Mucosa of descending colon (tissue), 3 donors: ENCODE measurements around the gene CDKAL1. TPM values are rescaled to one million over a fixed set of nuclear protein-coding genes. Genes with fewer than 3 reads are reported as not detected.
"Not testable (repeated sequence)": the region's sequence is repeated elsewhere in the genome, so short reads cannot be mapped to it uniquely, and the experiment has no call there.

Source experiments
- ATAC-seq: fragments of 200-7000 bp; cut with Tn5 transposase; one replicate; pipeline ENCODE4 v1.9.1; 2020; ENCODE audit warnings: mild to moderate bottlenecking, moderate library complexity
- DNase-seq, 3 donors: peaks; one replicate each; pipeline ENCODE4 v3.0.0-alpha.2; 2020
- H3K36me3 ChIP-seq: fragments of 200-600 bp; one replicate; pipeline ENCODE4 v1.8.0; 2021; ENCODE audit warnings: low read depth, mild to moderate bottlenecking
- H3K4me1 ChIP-seq: fragments of 200-600 bp; one replicate; pipeline ENCODE4 v1.8.0; 2021; ENCODE audit warnings: low read depth, mild to moderate bottlenecking
- H3K4me3 ChIP-seq: fragments of 200-600 bp; one replicate; pipeline ENCODE4 v1.8.0; 2021; ENCODE audit warnings: mild to moderate bottlenecking
- H3K9me3 ChIP-seq: fragments of 200-600 bp; one replicate; pipeline ENCODE4 v1.8.0; 2021; ENCODE audit warnings: mild to moderate bottlenecking
- intact Hi-C, 2 donors: fragments of 100-400 bp; cut with DNase I in 1 of 2; cut with micrococcal nuclease in 1 of 2; formaldehyde crosslinking; loops; one replicate each; pipeline versions ENCODE4 v1.11.0 to v1.11.1; 2022; cut with DNase I, micrococcal nuclease
- total RNA-seq, 3 donors: library from RNA; stranded (reverse); fragmentation: NEBNext Ultra II Directional in 2 of 3; extraction: Animal tissue kit (Norgen Biotek cat#: 25700) in 2 of 3; gene quantifications; one replicate each; pipeline versions ENCODE4 v1.2.1 to v1.2.4, GENCODE V29; 2021 to 2023
- TF ChIP-seq, protein P1 (sequence below): fragments of 200-600 bp; IDR thresholded peaks from one replicate; pipeline ENCODE4 v1.8.0; 2022; ENCODE audit warnings: antibody characterized with exemption, mild to moderate bottlenecking
- donor health status: DM: no; HTN: no; CAD: no; lungs with moderate emphysema.
- donor health status: DM: no; HTN: no; CAD: no.
- donor health status: DM: no; HTN: yes; CAD: no.

Gene CDKAL1
- total RNA-seq, 3 donors from 2014 or later, result 13.4 to 15.5 (median 15.3) TPM

- DNase-seq, result no peak
- TF ChIP-seq, protein P1, sequence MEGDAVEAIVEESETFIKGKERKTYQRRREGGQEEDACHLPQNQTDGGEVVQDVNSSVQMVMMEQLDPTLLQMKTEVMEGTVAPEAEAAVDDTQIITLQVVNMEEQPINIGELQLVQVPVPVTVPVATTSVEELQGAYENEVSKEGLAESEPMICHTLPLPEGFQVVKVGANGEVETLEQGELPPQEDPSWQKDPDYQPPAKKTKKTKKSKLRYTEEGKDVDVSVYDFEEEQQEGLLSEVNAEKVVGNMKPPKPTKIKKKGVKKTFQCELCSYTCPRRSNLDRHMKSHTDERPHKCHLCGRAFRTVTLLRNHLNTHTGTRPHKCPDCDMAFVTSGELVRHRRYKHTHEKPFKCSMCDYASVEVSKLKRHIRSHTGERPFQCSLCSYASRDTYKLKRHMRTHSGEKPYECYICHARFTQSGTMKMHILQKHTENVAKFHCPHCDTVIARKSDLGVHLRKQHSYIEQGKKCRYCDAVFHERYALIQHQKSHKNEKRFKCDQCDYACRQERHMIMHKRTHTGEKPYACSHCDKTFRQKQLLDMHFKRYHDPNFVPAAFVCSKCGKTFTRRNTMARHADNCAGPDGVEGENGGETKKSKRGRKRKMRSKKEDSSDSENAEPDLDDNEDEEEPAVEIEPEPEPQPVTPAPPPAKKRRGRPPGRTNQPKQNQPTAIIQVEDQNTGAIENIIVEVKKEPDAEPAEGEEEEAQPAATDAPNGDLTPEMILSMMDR, result no peak
- Histone ChIP-seq H3K9me3 (no peaks in the 10 kb centered on the region), H3K4me3 (no peak overlapping the region), H3K4me1 (no peaks in the 10 kb centered on the region), H3K36me3 (no peaks in the 10 kb centered on the region)
- ATAC-seq, result no peak
- intact Hi-C loops, result no loop called here
Measured at GRCh38 chr6:21188505-21189223, 654.4 kb downstream of the CDKAL1 start.

DNA sequence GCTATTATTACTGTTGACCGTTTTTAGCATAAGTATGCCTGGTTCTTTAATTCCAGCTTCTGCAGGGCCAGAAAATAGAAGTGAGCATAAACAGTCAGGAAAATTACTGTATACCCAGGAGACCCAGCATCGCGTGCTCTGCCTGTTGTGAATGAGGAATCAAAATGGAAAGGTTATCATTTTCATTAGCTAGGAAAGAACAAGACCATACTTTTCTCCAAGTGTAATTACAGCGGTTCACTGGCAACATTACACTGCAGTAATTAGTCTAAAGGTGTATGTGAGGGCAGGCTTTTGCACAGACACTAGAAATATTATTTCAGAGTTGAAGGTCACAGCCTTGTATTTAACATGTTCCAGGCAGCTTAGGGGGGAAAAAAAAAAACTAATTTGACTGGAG is 655.5 kb downstream of the CDKAL1 start:
- Histone ChIP-seq H3K4me1 (no peaks in the 10 kb centered on the region), H3K9me3 (no peaks in the 10 kb centered on the region), H3K4me3 (no peak overlapping the region), H3K36me3 (no peaks in the 10 kb centered on the region)
- TF ChIP-seq, protein P1, result no peak
- DNase-seq, result no peak
- intact Hi-C loops, result no loop called here
- no peak for ATAC-seq

DNA sequence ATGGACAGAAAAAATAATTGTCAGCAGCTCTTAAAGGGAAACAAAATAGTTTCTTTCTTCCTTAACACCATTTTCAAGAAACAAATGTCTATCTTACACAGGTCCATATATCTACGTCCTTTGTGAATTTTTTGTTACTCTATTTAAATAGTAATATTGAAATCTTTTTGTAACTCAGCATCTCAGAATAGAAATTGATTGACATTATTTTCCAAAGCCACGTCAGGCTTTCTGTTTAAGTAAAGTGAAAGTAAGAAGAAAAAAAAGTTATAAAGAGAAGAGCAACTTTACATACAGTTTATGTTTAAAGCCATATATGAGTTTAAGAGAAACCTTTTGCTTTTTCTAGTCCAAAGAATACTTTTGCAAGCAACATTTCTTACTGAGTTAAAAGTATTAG is 656.4 kb downstream of the CDKAL1 start:
- Histone ChIP-seq H3K4me1 (no peaks in the 10 kb centered on the region), H3K36me3 (no peaks in the 10 kb centered on the region), H3K4me3 (no peak overlapping the region), H3K9me3 (no peaks in the 10 kb centered on the region)
- intact Hi-C loops, result no loop called here
- ATAC-seq, result no peak
- DNase-seq, result no peak
- TF ChIP-seq, protein P1, result no peak

DNA sequence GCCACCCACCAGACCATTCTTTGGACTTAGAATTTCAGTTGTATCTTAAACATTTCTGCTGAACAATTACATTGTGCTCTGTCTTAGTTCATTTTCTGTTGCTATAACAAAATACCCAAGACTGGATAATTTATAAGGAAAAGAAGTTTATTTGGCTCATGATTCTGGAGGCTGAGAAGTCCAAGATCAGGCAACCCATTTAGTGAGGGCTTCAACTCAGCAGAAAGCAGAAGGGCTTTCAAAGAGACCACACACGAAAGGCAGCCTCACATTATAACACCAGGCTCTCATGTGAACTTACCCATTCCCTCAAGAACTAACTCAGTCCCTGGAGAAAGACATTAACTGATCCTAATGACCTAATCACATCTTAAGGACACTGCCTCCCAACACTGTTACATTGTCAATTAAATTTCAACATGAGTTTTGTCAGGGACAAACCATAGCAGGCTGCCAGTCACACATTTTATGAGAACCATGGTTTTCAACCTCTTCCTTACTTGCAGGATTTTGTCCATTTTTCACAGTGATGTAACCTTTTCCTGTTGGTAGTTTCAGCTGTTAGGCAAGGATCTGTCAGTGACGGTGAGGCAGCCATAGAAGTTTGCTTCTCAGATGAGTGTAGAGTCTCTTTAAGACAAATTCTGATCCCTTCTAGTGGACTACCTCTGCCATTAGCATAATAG is 659.7 kb downstream of the CDKAL1 start:
- intact Hi-C loops, result no loop called here
- no peaks in the 10 kb centered on the region for H3K36me3 ChIP-seq
- TF ChIP-seq, protein P1, result no peak
- H3K4me3 ChIP-seq, result no peak overlapping the region
- DNase-seq (no peak), ATAC-seq (no peak)
- H3K9me3 ChIP-seq, result no peaks in the 10 kb centered on the region
- H3K4me1 ChIP-seq, result no peaks in the 10 kb centered on the region

GRCh38 chr6:21195301-21195700 is 661.0 kb downstream of the CDKAL1 start:
- H3K36me3 ChIP-seq, H3K9me3 ChIP-seq, ATAC-seq, DNase-seq, intact Hi-C loops, H3K4me1 ChIP-seq, H3K4me3 ChIP-seq: not testable (repeated sequence)

DNA sequence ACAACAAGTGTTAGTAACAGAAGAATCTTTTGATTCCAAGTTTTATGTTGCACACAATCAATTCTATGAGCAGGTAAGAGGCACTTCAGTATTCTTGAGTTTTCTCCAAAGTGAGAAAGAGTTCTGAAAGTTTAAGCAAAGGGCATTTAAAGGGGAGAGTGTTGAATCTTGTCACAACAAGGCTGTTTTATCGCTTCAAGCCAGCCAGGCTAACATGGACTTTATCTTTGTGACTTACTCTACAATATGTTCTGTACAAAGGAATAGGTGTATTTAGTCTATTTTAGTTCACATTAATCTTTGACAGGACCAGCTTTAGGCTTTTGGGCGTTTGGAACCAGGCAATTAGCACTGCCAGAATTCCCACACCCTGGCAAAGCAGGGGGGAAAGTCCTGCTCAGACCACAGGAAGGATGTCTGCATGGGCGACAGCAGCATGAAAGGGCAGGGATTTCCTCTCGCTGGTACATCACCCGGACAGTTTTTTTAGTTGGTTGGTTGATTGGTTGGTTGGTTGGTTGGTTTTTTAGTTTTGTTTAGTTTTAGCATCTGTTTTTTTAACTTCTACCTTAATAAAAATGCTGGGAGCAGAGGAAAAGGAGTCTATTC is 663.9 kb downstream of the CDKAL1 start:
- TF ChIP-seq, protein P1, result no peak
- no peaks in the 10 kb centered on the region for H3K9me3 ChIP-seq
- ATAC-seq (no peak), DNase-seq (no peak)
- no peaks in the 10 kb centered on the region for H3K36me3 ChIP-seq
- H3K4me1 ChIP-seq, result no peaks in the 10 kb centered on the region
- no peak overlapping the region for H3K4me3 ChIP-seq
- intact Hi-C loops, result no loop called here
